ENCODE results near the gene MEIOB.

MEIOB gene

GRCh38 chr16:1820096-1820945, 51.6 kb downstream of the MEIOB start:
- no peak for TF ChIP-seq CTCF (IDR thresholded peaks at IDR 0.05; ENCODE audit: low read depth, low read length)
- DNase-seq (ENCODE audit: extremely low read depth, low read depth): no peak

- no peak for TF ChIP-seq CTCF (IDR thresholded peaks at IDR 0.05; ENCODE audit: low read depth, low read length)
- DNase-seq (ENCODE audit: extremely low read depth, low read depth): no peak
Measured at GRCh38 chr16:1819611-1820010, 52.4 kb downstream of the MEIOB start.

- no peak for DNase-seq (ENCODE audit: extremely low read depth, low read depth)
- no peak for TF ChIP-seq CTCF (IDR thresholded peaks at IDR 0.05; ENCODE audit: low read depth, low read length)
Measured at GRCh38 chr16:1818873-1819525, 53.0 kb downstream of the MEIOB start.

- no peak for TF ChIP-seq CTCF (IDR thresholded peaks at IDR 0.05; ENCODE audit: low read depth, low read length)
Measured at GRCh38 chr16:1818204-1818872, 53.6 kb downstream of the MEIOB start.

GRCh38 chr16:1817716-1818115, 54.2 kb downstream of the MEIOB start:
- TF ChIP-seq CTCF (IDR thresholded peaks at IDR 0.05; ENCODE audit: low read depth, low read length): no peak
- no peak for DNase-seq (ENCODE audit: extremely low read depth, low read depth)

More at GRCh38 chr16:1818204-1818872, 53.6 kb downstream of the MEIOB start:
- DNase-seq (ENCODE audit: extremely low read depth, low read depth): no peak

GRCh38 chr16:1817276-1817589, 54.7 kb downstream of the MEIOB start:
- no peak for TF ChIP-seq CTCF (IDR thresholded peaks at IDR 0.05; ENCODE audit: low read depth, low read length)

More at GRCh38 chr16:1817276-1817589, 54.7 kb downstream of the MEIOB start:
- DNase-seq (ENCODE audit: extremely low read depth, low read depth): no peak
